Measurements from ENCODE around the gene C12orf56.

DNA sequence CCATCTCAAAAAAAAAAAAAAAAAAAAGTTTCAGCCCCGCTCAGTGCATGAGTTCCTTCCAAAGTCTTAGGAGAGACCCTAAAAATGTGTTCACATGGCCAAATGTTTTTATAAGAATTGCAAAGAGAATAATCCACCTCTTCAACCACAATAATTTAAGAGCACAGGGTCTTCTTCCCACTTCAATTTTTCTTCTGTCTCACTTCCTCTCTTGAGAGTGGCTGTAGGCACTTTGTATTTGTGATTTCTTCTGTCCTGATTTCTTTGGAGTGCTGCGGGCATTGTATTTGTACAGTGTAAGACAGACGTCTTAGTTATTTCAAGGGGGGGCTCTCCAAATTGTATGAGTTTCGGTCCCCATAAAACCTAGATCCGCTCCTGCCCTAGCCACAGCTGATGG lies 58.3 kb downstream of the C12orf56 start:
- TF ChIP-seq, protein P1, sequence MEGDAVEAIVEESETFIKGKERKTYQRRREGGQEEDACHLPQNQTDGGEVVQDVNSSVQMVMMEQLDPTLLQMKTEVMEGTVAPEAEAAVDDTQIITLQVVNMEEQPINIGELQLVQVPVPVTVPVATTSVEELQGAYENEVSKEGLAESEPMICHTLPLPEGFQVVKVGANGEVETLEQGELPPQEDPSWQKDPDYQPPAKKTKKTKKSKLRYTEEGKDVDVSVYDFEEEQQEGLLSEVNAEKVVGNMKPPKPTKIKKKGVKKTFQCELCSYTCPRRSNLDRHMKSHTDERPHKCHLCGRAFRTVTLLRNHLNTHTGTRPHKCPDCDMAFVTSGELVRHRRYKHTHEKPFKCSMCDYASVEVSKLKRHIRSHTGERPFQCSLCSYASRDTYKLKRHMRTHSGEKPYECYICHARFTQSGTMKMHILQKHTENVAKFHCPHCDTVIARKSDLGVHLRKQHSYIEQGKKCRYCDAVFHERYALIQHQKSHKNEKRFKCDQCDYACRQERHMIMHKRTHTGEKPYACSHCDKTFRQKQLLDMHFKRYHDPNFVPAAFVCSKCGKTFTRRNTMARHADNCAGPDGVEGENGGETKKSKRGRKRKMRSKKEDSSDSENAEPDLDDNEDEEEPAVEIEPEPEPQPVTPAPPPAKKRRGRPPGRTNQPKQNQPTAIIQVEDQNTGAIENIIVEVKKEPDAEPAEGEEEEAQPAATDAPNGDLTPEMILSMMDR (IDR thresholded peaks at IDR 0.05) = no peak
- no peak for TF ChIP-seq POLR2A (IDR thresholded peaks at IDR 0.05)

Measured in uterus (tissue), 2 donors.